Hematopoietic multipotent progenitor cell treated with erythropoietin and hydrocortisone succinate and interleukin-3 and kit ligand, for 17 days (in vitro differentiated cells): ENCODE results near the gene PLET1.
"Not testable (repeated sequence)": the region's sequence is repeated elsewhere in the genome, so short reads cannot be mapped to it uniquely, and the experiment has no call there.

ENCODE experiments used
- DNase-seq: peaks from one replicate; pipeline ENCODE4 v3.0.0-alpha.2; 2015; ENCODE audit warnings: low spot score

The PLET1 gene

GRCh38 chr11:112211536-112211935, 49.1 kb downstream of the PLET1 start:
- DNase-seq = no peak

GRCh38 chr11:112210890-112211289, 49.8 kb downstream of the PLET1 start:
- no peak for DNase-seq

GRCh38 chr11:112206071-112206470, 54.6 kb downstream of the PLET1 start:
- no peak for DNase-seq

DNA sequence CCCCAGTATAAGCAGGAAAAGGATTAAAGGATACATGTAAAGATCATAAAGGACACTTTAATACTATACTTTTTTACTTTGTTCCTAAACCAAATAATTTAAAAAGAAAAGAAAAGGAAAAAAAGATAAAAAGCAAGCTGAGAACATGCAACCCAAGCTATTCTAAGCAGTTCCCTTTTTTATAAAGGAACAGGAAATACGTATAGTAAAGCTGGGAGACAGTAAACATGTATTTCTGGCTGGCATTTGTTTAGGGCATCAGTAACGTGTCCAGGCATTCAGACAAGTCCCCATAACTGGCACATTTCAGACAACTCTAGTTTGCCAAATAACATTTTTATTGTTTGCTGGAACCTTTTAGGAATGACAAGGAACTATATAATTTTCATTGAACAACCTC, 60.4 kb downstream of the PLET1 start:
- no peak for DNase-seq

DNA sequence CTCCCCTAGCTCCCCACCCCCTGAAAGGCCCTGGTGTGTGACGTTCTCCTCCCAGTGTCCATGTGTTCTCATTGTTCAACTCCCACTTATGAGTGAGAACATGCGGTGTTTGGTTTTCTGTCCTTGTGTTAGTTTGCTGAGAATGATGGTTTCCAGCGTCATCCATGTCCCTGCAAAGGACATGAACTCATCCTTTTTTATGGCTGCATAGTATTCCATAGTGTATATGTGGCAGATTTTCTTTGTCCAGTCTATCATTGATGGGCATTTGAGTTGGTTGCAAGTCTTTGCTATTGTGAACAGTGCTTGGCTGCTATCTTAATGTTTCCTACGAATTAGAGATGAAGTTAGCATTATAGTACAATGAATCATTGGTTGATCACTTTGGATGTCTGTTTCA, 61.6 kb downstream of the PLET1 start:
- DNase-seq = not testable (repeated sequence)
